DND-41 (cell line): Measurements from ENCODE around the gene SLC39A11.

Source experiments
- EZH2 ChIP-seq: IDR thresholded peaks from 3 replicates; pipeline ENCODE4 v1.6.1; 2012; ENCODE audit warnings: borderline replicate concordance, low read depth, mild to moderate bottlenecking, moderate library complexity, low read length, inconsistent platforms; ENCODE audit not compliant: severe bottlenecking
- TF ChIP-seq, protein P1 (sequence below): IDR thresholded peaks from 2 replicates; pipeline ENCODE4 v1.5.1; 2012; ENCODE audit warnings: borderline replicate concordance, low read length, moderate library complexity, mild to moderate bottlenecking; ENCODE audit not compliant: poor library complexity, severe bottlenecking; ENCODE audit errors: extremely low read depth

DNA sequence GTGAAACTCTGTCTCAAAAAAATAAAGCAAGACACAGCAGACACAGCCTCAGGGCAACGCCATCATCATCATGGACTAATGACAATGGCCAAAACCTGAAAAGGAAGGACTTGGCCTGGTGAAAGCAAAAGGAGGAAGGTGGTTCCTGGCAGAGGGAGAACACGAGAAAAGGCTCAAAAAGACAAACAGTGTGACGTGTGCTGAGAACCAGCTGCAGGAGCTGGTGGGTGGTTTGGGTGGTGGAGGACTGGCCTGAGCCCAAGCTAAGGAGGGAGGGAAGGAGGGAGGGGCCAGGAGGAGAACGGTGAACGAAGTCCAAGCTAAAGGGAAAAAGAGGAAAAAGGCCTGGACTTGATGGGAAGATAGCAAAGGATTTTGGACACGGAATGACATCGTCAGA lies 85.1 kb downstream of the SLC39A11 start:
- TF ChIP-seq EZH2 = no peak
- TF ChIP-seq, protein P1, sequence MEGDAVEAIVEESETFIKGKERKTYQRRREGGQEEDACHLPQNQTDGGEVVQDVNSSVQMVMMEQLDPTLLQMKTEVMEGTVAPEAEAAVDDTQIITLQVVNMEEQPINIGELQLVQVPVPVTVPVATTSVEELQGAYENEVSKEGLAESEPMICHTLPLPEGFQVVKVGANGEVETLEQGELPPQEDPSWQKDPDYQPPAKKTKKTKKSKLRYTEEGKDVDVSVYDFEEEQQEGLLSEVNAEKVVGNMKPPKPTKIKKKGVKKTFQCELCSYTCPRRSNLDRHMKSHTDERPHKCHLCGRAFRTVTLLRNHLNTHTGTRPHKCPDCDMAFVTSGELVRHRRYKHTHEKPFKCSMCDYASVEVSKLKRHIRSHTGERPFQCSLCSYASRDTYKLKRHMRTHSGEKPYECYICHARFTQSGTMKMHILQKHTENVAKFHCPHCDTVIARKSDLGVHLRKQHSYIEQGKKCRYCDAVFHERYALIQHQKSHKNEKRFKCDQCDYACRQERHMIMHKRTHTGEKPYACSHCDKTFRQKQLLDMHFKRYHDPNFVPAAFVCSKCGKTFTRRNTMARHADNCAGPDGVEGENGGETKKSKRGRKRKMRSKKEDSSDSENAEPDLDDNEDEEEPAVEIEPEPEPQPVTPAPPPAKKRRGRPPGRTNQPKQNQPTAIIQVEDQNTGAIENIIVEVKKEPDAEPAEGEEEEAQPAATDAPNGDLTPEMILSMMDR = no peak
